Measurements from ENCODE around the gene HEPHL1.
A peak's percentile ranks its signal among the peaks of the same experiment; 100 is the strongest.

The HEPHL1 gene

GRCh38 chr11:94128291-94128745 lies 107.2 kb downstream of the HEPHL1 start:
- no peak for TF ChIP-seq CTCF (IDR thresholded peaks at IDR 0.05; ENCODE audit: low read depth, low read length, missing control alignments)
- DNase-seq (ENCODE audit: low read depth): no peak
- peak overlapping the region; percentile 87 for H3K4me3 ChIP-seq (ENCODE audit: low read depth, low read length)

GRCh38 chr11:94128746-94129511 lies 107.8 kb downstream of the HEPHL1 start, which contains the start of gene PANX1:
Gene PANX1, plus strand, starts transcription at chr11:94128841. Its CDS starts 472 bp downstream, at chr11:94129313.
- peak; percentile 57 for DNase-seq (ENCODE audit: low read depth)
- TF ChIP-seq CTCF (IDR thresholded peaks at IDR 0.05; ENCODE audit: low read depth, low read length, missing control alignments): no peak
- H3K4me3 ChIP-seq (ENCODE audit: low read depth, low read length): peak within 1 kb of the TSS; percentile 87

GRCh38 chr11:94129512-94130297 lies 108.6 kb downstream of the HEPHL1 start:
- TF ChIP-seq CTCF (IDR thresholded peaks at IDR 0.05; ENCODE audit: low read depth, low read length, missing control alignments): no peak
- H3K4me3 ChIP-seq (ENCODE audit: low read depth, low read length): peak overlapping the region; percentile 87
- DNase-seq (ENCODE audit: low read depth): no peak

- H3K4me3 ChIP-seq (ENCODE audit: low read depth, low read length): peak overlapping the region; percentile 87
- no peak for TF ChIP-seq CTCF (IDR thresholded peaks at IDR 0.05; ENCODE audit: low read depth, low read length, missing control alignments)
- no peak for DNase-seq (ENCODE audit: low read depth)
Measured at GRCh38 chr11:94130298-94131046, 109.3 kb downstream of the HEPHL1 start.

- TF ChIP-seq CTCF (IDR thresholded peaks at IDR 0.05; ENCODE audit: low read depth, low read length, missing control alignments): no peak
- DNase-seq (ENCODE audit: low read depth): no peak
Measured at GRCh38 chr11:94131047-94131717, 110.0 kb downstream of the HEPHL1 start.

GRCh38 chr11:94131718-94132115 lies 110.6 kb downstream of the HEPHL1 start:
- DNase-seq (ENCODE audit: low read depth): no peak
- H3K4me3 ChIP-seq (ENCODE audit: low read depth, low read length): no peak overlapping the region

More at GRCh38 chr11:94131047-94131717, 110.0 kb downstream of the HEPHL1 start:
- no peak overlapping the region for H3K4me3 ChIP-seq (ENCODE audit: low read depth, low read length)

More at GRCh38 chr11:94131718-94132115, 110.6 kb downstream of the HEPHL1 start:
- no peak for TF ChIP-seq CTCF (IDR thresholded peaks at IDR 0.05; ENCODE audit: low read depth, low read length, missing control alignments)
